Measurements from ENCODE around the gene SERGEF. TPM values are rescaled to one million over a fixed set of nuclear protein-coding genes. Genes with fewer than 3 reads are reported as not detected.

The SERGEF gene
- total RNA-seq, 4 donors from 2014 or later = 62.2 to 116 (median 83.5) TPM

- no peaks in the 10 kb centered on the region for H3K27me3 ChIP-seq
- intact Hi-C loops (cut with DNase I) = no loop called here
- no peak for DNase-seq
- 67 to 70% methylated on average over 5 of the region's 5 CpGs for WGBS, 2 donors
- TF ChIP-seq POLR2A (IDR thresholded peaks at IDR 0.05) (no peak), CTCF (IDR thresholded peaks at IDR 0.05) (no peak)
- no peaks in the 10 kb centered on the region for H3K9me3 ChIP-seq
- H3K36me3 ChIP-seq = no peaks in the 10 kb centered on the region
- H3K4me3 ChIP-seq (replicated peaks in 1 of 3) = no peak overlapping the region
- no peaks in the 10 kb centered on the region for H3K4me1 ChIP-seq
- H3K27ac ChIP-seq = no peak overlapping the region
Observed at GRCh38 chr11:17894929-17895658, 117.8 kb downstream of the SERGEF start.

GRCh38 chr11:17892409-17892808, 120.4 kb downstream of the SERGEF start:
- intact Hi-C loops (cut with DNase I) = no loop called here
- Histone ChIP-seq H3K9me3 (no peaks in the 10 kb centered on the region), H3K27me3 (no peaks in the 10 kb centered on the region)

GRCh38 chr11:17890325-17890724, 122.5 kb downstream of the SERGEF start:
- no peak overlapping the region for H3K4me3 ChIP-seq (replicated peaks in 1 of 3)
- H3K4me1 ChIP-seq = no peaks in the 10 kb centered on the region
- intact Hi-C loops (cut with DNase I) = no loop called here
- TF ChIP-seq POLR2A (IDR thresholded peaks at IDR 0.05) (no peak), CTCF (IDR thresholded peaks at IDR 0.05) (no peak)
- no peak for DNase-seq
- no peaks in the 10 kb centered on the region for H3K36me3 ChIP-seq
- no peak overlapping the region for H3K27ac ChIP-seq
- no peaks in the 10 kb centered on the region for H3K9me3 ChIP-seq
- WGBS, 2 donors = 93 to 95% methylated on average over 5 of the region's 5 CpGs
- H3K27me3 ChIP-seq = no peaks in the 10 kb centered on the region

More at GRCh38 chr11:17892409-17892808, 120.4 kb downstream of the SERGEF start:
- DNase-seq = no peak
- no peak overlapping the region for H3K27ac ChIP-seq
- H3K4me3 ChIP-seq (replicated peaks in 1 of 3) = no peak overlapping the region
- no peaks in the 10 kb centered on the region for H3K36me3 ChIP-seq
- TF ChIP-seq POLR2A (IDR thresholded peaks at IDR 0.05) (no peak), CTCF (IDR thresholded peaks at IDR 0.05) (no peak)
- no peaks in the 10 kb centered on the region for H3K4me1 ChIP-seq
- 96 to 97% methylated on average over 5 of the region's 5 CpGs for WGBS, 2 donors

- TF ChIP-seq POLR2A (IDR thresholded peaks at IDR 0.05) = no peak
- TF ChIP-seq CTCF (IDR thresholded peaks at IDR 0.05) = no peak
- H3K27me3 ChIP-seq = no peaks in the 10 kb centered on the region
- no peak overlapping the region for H3K27ac ChIP-seq
- no peaks in the 10 kb centered on the region for H3K4me1 ChIP-seq
- no peaks in the 10 kb centered on the region for H3K9me3 ChIP-seq
- WGBS, 2 donors = 87 to 89% methylated on average over 11 of the region's 11 CpGs
- H3K4me3 ChIP-seq (replicated peaks in 1 of 3) = no peak overlapping the region
- intact Hi-C loops (cut with DNase I) = no loop called here
- H3K36me3 ChIP-seq = no peaks in the 10 kb centered on the region
- DNase-seq = no peak
Observed at GRCh38 chr11:17887779-17888178, 125.1 kb downstream of the SERGEF start.

- Histone ChIP-seq H3K27me3 (no peaks in the 10 kb centered on the region), H3K36me3 (no peaks in the 10 kb centered on the region), H3K27ac (no peak overlapping the region), H3K9me3 (no peaks in the 10 kb centered on the region), H3K4me1 (no peaks in the 10 kb centered on the region), H3K4me3 (replicated peaks in 1 of 3) (no peak overlapping the region)
- WGBS, 2 donors = 97 to 98% methylated on average over 27 of the region's 27 CpGs
- no peak for DNase-seq
- TF ChIP-seq CTCF (IDR thresholded peaks at IDR 0.05) (no peak), POLR2A (IDR thresholded peaks at IDR 0.05) (no peak)
- intact Hi-C loops (cut with DNase I) = no loop called here
Observed at GRCh38 chr11:17883946-17884345, 128.9 kb downstream of the SERGEF start.
